ENCODE data around the gene SLC40A1. TPM values are rescaled to one million over a fixed set of nuclear protein-coding genes. Genes with fewer than 3 reads are reported as not detected.

The SLC40A1 gene
- total and polyA plus RNA-seq, 10 of the 15 experiments (the other 5 are each of a cell fraction or from before 2014, with no cell fraction given), result 0.01 to 0.38 (median 0.08) TPM; not detected in 7

DNA sequence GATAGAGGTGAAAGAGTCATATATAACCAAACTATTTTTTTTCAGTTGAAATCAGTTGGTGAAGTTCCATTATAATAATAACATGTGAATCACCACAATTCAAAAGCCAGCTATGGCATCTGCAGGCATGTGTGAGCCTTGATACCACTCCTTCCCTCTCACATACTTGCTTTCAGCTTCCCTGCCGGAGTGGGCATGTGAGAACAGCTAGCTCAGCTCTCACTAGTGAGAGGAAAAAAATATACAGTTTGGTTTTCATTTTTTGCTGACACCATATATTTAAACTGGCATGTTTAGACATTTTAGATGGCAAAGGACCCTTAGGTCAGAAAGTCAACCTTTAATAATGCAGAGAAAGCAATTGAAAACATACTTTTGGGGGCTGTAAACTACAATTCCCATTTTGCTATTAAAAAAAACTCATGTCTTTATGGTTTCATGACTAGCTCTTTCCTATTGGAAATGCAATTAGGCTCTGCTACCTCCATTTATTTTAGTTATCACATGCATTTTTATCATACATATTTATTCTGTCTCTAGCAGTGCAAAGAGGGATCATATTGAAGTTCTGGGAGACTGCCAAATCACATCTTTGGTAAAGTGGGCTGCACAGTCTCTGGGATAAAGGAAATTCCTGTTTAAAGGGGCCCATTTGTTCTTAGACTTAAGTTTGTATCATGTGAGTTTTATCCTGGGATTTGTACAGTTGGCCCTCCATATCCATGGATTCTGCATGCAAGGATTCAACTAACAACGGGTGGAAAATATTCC, 33.2 kb upstream of the SLC40A1 start:
- SMC1A ChIA-PET (ENCODE audit: uncharacterized antibody, unreplicated experiment), result interaction anchor here (1.2 to 1.3 kb wide), 2 partner anchors 9 to 14 kb away, joined by 3 to 4 read pairs; no protein-coding TSS in a partner anchor
- no peak overlapping the region for H3K4me2 ChIP-seq (ENCODE audit: control insufficient read depth, insufficient read depth)
- in situ Hi-C loops (cut with MboI), result no loop called here
- CTCF ChIA-PET, result interaction anchor here (1.2 kb wide), 1 partner anchor 60 kb away, joined by 3 read pairs; the partner anchor contains the start of gene ANKAR
- WGBS (ENCODE audit: insufficient coverage, insufficient replicate concordance, low lambda C conversion rate, missing lambda C conversion rate), result 13% methylated on average over 2 of the region's 2 CpGs
- ATAC-seq, result no peak
- no peak overlapping the region for H3K27ac ChIP-seq (ENCODE audit: control insufficient read depth, insufficient read depth)
- H3K27me3 ChIP-seq (replicated peaks in 1 of 2; ENCODE audit: control insufficient read depth in 2 of 2, insufficient read depth in 2 of 2, low read length in 1 of 2), result no peaks in the 10 kb centered on the region; a peak in 1 of 4 replicates
- no peaks in the 10 kb centered on the region for H3K4me1 ChIP-seq (ENCODE audit: control insufficient read depth, insufficient read depth, low read length)
- H3K79me2 ChIP-seq (ENCODE audit: control insufficient read depth, insufficient read depth, low read length), result no peaks in the 10 kb centered on the region
- no peak overlapping the region for H2AFZ ChIP-seq (ENCODE audit: control insufficient read depth, low read depth, low read length)
- no peak for DNase-seq (ENCODE audit: low read depth, low spot score)
- no peak for FAIRE-seq
- H3K9me3 ChIP-seq (replicated peaks; ENCODE audit: control insufficient read depth, insufficient read depth, low read length), result no peaks in the 10 kb centered on the region
- BruUV-seq (replicated peaks), result no TSS peak
- POLR2A ChIA-PET, result no interaction called here
- no peaks in the 10 kb centered on the region for H3K36me3 ChIP-seq (ENCODE audit: control insufficient read depth in 2 of 2, insufficient read depth in 2 of 2, low read length in 1 of 2)
- H3K4me3 ChIP-seq, result no peak overlapping the region
- intact Hi-C loops (cut with micrococcal nuclease; ENCODE audit: unreplicated experiment), result no loop called here
- RAD21 ChIA-PET (ENCODE audit: unreplicated experiment), result no interaction called here
- no peak overlapping the region for H3K9ac ChIP-seq (ENCODE audit: control insufficient read depth, insufficient read depth, low read length)
- H4K20me1 ChIP-seq (ENCODE audit: control insufficient read depth, insufficient read depth), result no peaks in the 10 kb centered on the region
- TF ChIP-seq JUND (IDR thresholded peaks at IDR 0.05; ENCODE audit: low read depth, low read length), result no peak
- no peak for TF ChIP-seq BACH1 (IDR thresholded peaks at IDR 0.05; ENCODE audit: borderline replicate concordance)
- no peak for TF ChIP-seq ESRRA (IDR thresholded peaks at IDR 0.05; ENCODE audit: low read length)
- TF ChIP-seq, protein P1, sequence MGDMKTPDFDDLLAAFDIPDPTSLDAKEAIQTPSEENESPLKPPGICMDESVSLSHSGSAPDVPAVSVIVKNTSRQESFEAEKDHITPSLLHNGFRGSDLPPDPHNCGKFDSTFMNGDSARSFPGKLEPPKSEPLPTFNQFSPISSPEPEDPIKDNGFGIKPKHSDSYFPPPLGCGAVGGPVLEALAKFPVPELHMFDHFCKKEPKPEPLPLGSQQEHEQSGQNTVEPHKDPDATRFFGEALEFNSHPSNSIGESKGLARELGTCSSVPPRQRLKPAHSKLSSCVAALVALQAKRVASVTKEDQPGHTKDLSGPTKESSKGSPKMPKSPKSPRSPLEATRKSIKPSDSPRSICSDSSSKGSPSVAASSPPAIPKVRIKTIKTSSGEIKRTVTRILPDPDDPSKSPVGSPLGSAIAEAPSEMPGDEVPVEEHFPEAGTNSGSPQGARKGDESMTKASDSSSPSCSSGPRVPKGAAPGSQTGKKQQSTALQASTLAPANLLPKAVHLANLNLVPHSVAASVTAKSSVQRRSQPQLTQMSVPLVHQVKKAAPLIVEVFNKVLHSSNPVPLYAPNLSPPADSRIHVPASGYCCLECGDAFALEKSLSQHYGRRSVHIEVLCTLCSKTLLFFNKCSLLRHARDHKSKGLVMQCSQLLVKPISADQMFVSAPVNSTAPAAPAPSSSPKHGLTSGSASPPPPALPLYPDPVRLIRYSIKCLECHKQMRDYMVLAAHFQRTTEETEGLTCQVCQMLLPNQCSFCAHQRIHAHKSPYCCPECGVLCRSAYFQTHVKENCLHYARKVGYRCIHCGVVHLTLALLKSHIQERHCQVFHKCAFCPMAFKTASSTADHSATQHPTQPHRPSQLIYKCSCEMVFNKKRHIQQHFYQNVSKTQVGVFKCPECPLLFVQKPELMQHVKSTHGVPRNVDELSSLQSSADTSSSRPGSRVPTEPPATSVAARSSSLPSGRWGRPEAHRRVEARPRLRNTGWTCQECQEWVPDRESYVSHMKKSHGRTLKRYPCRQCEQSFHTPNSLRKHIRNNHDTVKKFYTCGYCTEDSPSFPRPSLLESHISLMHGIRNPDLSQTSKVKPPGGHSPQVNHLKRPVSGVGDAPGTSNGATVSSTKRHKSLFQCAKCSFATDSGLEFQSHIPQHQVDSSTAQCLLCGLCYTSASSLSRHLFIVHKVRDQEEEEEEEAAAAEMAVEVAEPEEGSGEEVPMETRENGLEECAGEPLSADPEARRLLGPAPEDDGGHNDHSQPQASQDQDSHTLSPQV (IDR thresholded peaks at IDR 0.05), result no peak
- TF ChIP-seq NR2C1 (IDR thresholded peaks at IDR 0.05), result no peak
- TF ChIP-seq MXI1 (IDR thresholded peaks at IDR 0.05; ENCODE audit: low read depth, low read length), result no peak
- TF ChIP-seq, protein P2, sequence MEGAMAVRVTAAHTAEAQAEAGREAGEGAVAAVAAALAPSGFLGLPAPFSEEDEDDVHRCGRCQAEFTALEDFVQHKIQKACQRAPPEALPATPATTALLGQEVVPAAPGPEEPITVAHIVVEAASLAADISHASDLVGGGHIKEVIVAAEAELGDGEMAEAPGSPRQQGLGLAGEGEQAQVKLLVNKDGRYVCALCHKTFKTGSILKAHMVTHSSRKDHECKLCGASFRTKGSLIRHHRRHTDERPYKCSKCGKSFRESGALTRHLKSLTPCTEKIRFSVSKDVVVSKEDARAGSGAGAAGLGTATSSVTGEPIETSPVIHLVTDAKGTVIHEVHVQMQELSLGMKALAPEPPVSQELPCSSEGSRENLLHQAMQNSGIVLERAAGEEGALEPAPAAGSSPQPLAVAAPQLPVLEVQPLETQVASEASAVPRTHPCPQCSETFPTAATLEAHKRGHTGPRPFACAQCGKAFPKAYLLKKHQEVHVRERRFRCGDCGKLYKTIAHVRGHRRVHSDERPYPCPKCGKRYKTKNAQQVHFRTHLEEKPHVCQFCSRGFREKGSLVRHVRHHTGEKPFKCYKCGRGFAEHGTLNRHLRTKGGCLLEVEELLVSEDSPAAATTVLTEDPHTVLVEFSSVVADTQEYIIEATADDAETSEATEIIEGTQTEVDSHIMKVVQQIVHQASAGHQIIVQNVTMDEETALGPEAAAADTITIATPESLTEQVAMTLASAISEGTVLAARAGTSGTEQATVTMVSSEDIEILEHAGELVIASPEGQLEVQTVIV (IDR thresholded peaks at IDR 0.05; ENCODE audit: borderline replicate concordance, partially characterized antibody), result no peak
- no peak for TF ChIP-seq EZH2 (IDR thresholded peaks at IDR 0.05; ENCODE audit: borderline replicate concordance, control insufficient read depth, low read depth, low read length)
- TF ChIP-seq CHD1 (IDR thresholded peaks at IDR 0.05; ENCODE audit: low read depth, low read length), result no peak
- no peak for TF ChIP-seq SUPT20H (IDR thresholded peaks at IDR 0.05; ENCODE audit: borderline replicate concordance, control insufficient read depth, low read depth, low read length)
- no peak for TF ChIP-seq EED (IDR thresholded peaks at IDR 0.05; ENCODE audit: low read depth)
- TF ChIP-seq NFYB (IDR thresholded peaks at IDR 0.05; ENCODE audit: insufficient read depth, low read depth, low read length), result no peak
- TF ChIP-seq, protein P3, sequence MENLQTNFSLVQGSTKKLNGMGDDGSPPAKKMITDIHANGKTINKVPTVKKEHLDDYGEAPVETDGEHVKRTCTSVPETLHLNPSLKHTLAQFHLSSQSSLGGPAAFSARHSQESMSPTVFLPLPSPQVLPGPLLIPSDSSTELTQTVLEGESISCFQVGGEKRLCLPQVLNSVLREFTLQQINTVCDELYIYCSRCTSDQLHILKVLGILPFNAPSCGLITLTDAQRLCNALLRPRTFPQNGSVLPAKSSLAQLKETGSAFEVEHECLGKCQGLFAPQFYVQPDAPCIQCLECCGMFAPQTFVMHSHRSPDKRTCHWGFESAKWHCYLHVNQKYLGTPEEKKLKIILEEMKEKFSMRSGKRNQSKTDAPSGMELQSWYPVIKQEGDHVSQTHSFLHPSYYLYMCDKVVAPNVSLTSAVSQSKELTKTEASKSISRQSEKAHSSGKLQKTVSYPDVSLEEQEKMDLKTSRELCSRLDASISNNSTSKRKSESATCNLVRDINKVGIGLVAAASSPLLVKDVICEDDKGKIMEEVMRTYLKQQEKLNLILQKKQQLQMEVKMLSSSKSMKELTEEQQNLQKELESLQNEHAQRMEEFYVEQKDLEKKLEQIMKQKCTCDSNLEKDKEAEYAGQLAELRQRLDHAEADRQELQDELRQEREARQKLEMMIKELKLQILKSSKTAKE (IDR thresholded peaks at IDR 0.05; ENCODE audit: low read depth, poor library complexity, severe bottlenecking), result no peak

Measured in GM12878 (cell line).